Islet precursor cell (in vitro differentiated cells): ENCODE measurements around the gene DIPK2B.

Source experiments
- DNase-seq: peaks from one replicate; pipeline ENCODE4 v3.0.0-alpha.2; 2018

Gene DIPK2B

GRCh38 chrX:45154462-45154861, 46.2 kb downstream of the DIPK2B start:
- DNase-seq: no peak

DNA sequence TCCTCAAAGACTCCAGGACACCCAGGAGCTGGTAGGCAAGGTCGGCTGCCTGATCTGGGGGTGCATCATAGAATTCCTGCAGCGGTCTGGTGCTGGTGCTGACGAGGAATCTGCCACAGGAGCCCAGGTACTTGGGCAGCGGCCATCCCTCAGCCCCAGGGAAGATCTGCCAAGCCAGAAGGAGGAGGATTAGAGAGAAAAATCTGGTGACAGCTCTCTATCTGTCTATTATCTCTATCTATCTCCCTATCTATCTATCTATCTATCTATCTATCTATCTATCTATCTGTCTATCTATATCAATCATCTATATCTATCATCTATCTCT, 46.7 kb downstream of the DIPK2B start:
- DNase-seq: no peak
